Activated CD8-positive, alpha-beta memory T cell treated with anti-CD3 and anti-CD28 coated beads, Interleukin-2, amount 50 U/mL, for 4 hours (primary cell): ENCODE results near the gene MS4A4E.
"Not testable (repeated sequence)": the region's sequence is repeated elsewhere in the genome, so short reads cannot be mapped to it uniquely, and the experiment has no call there.

Experiments used
- DNase-seq: peaks from one replicate; pipeline ENCODE4 v3.0.0-alpha.2; 2020

The MS4A4E gene

GRCh38 chr11:60169264-60169915 is 73.5 kb downstream of the MS4A4E start:
- DNase-seq: no peak

GRCh38 chr11:60168306-60168705 is 74.6 kb downstream of the MS4A4E start:
- no peak for DNase-seq

GRCh38 chr11:60165951-60166350 is 77.0 kb downstream of the MS4A4E start:
- no peak for DNase-seq

- no peak for DNase-seq
Observed at GRCh38 chr11:60165538-60165937, 77.4 kb downstream of the MS4A4E start.

DNA sequence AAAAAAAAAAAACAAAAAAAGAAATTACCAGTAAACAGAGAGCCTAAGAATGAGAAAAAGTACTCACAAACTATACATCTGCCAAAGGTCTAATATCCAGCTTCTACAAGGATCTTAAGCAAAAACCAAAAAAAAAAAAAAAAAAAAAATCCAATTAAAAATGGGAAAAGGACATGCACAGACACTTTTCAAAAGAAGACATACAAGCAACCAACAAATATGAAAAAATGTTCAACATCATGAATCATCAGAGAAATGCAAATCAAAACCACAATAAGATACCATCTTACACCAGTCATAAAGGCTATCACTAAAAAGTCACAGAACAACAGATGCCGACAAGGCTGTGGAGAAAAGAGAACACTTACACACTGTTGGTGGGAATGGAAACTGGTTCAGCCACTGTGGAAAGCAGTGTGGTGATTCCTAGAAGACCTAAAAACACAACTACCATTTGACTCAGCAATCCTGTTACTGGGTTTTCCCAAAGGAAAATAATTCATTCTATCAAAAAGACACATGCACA is 78.3 kb downstream of the MS4A4E start:
- DNase-seq: no peak

DNA sequence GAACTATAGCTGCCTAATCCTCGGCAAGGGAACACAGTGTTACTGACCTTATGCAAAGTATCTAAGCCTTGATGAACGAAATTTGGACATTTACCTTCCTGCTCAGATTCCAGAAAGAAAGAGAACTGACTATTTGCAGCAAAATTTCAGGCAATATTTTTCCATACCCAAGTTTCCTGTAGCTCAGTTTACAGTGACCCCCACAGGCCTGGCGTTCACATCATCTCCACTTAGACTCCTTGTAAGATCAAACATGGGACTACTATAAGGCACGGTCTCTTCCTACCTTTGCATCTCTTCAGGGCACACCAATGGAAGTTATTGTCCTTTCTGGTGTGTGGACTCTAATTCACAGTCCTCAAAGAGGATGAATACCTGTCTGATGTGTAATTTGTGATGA is 81.2 kb downstream of the MS4A4E start:
- DNase-seq: no peak

DNA sequence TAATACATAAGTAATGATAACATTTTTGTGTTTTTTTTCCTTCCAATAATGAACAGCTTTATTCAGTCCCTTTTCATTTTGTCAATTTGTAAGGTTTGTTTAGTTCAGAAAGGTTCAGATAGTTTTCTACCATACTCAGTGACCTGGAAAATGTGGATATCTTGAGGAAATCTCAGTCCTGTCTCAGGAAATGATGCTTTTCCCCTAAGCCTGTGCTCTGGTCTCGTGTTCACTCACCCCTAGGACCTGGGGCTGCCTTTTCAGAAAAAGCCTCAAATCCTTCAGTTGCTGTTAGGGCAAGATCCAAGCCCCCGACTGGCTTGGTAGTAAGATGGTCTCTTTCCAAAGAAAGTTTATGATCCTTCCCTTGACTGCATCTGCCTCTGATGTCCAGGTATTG is 81.8 kb downstream of the MS4A4E start:
- DNase-seq: no peak

DNA sequence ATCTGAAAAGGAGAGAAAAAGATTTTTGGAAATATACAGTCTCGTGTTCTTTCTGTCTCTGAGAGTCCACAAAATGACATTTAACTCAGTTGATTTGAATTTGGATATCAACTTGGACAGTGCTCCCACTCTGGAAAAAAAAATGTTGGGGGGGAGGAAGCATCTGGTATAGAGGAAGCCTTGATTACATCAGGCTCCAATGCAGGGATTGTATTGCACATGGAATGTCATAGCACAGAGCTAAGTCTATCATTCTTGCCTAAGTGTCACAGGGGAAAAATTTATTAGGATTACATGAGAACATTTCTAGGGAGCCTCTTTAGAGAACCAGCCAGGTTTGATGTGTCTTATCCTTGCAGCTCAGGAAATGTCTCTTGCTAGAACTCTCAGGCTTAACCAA is 83.1 kb downstream of the MS4A4E start:
- DNase-seq: no peak

DNA sequence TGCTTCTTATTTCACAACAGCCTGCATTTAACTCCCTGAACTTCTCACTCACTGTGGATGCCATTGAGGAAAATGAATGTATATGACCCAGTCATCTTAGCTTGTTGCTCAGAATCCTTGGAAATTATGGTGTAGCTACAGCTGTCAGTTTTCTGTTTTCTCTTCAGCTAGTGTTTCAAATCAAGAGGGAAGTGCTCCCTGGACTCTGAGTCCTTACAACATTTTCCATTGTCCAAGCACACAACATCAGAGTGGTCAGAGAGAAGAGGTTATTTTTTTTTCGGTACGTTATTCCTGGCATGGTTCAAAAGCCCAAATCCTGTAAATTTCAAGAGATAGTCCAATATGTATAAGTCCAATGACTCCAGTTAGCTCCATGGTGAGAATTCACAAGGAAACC is 83.7 kb downstream of the MS4A4E start:
- DNase-seq: no peak

DNA sequence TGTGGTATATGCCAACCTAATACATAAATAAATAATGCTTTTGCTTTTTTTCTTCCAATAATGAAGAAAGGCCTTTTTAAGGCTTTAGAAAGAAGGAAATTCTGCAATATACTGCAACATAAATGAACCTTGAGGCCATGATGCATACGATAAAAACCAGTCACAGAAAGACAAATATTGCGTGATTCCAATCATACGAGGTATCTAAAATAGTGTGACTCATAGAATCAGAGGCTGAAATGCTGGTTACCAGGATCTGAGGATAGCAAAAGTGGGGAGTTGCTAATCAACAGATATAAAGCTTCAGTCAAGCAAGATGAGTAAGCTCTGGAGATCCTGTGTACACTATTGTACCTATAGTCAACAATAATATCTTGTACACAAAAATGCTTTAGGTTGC is 84.3 kb downstream of the MS4A4E start:
- DNase-seq: no peak

- DNase-seq: no peak
Observed at GRCh38 chr11:60155931-60156330, 87.0 kb downstream of the MS4A4E start.

DNA sequence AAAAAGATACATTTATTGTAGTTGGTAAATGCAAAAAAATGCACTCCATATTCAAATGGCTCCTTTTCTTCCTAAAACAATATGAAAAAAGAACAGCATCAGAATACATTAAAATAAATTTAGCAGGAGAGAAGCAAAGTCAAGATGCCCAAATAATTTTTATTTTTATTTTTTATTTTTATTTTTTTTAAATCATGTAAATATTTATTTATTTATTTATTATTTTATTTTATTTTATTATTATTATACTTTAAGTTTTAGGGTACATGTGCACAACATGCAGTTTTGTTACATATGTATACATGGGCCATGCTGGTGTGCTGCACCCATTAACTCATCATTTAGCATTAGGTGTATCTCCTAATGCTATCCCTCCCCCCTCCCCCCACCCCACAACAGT is 90.2 kb downstream of the MS4A4E start:
- not testable (repeated sequence) for DNase-seq

DNA sequence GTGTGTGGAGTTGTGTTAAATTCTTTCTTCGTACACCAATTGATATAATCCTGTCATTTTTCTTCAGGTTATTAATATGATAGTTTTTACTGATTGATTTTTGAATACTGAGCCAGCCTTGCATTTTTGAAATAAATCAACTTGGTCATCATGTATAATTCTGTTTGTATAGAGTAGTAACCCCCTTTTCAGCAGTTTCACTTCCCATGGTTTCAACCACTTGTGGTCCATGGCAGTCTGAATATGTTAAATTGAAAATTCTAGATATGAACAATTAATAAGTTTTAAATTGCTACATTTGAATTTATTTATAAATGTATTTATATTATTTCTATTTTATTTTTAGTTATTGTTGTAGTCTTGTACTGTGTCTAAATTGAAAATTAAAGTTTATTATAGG is 92.7 kb downstream of the MS4A4E start:
- DNase-seq: no peak
